Measurements from ENCODE around the gene COQ8B.

DNA sequence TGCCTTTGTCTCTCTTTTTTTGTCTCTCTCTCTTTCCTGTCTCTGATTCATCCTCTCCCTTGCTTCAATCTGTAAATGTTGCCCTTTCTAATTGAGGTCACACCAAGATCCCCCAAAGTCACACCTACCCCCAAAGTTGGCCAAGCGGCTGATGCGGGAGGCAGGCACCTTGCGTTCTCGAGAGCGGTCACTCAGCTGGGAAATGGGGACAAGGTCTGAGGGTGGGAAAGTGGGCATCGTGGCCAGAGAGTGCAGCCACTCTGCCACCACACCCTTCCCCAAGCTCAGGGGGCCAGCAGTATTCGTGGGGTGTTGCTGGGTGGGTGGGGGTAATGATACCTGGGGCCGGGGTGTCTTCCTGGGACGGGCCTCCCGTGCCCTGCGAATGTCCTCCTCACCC lies 2.7 kb downstream of the COQ8B start:
- TF ChIP-seq, protein P1, sequence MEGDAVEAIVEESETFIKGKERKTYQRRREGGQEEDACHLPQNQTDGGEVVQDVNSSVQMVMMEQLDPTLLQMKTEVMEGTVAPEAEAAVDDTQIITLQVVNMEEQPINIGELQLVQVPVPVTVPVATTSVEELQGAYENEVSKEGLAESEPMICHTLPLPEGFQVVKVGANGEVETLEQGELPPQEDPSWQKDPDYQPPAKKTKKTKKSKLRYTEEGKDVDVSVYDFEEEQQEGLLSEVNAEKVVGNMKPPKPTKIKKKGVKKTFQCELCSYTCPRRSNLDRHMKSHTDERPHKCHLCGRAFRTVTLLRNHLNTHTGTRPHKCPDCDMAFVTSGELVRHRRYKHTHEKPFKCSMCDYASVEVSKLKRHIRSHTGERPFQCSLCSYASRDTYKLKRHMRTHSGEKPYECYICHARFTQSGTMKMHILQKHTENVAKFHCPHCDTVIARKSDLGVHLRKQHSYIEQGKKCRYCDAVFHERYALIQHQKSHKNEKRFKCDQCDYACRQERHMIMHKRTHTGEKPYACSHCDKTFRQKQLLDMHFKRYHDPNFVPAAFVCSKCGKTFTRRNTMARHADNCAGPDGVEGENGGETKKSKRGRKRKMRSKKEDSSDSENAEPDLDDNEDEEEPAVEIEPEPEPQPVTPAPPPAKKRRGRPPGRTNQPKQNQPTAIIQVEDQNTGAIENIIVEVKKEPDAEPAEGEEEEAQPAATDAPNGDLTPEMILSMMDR (IDR thresholded peaks at IDR 0.05 in 8 of 11, conservative IDR thresholded peaks at IDR 0.05 in 3 of 11) = no peak
- no peak for TF ChIP-seq POLR2AphosphoS5 (IDR thresholded peaks at IDR 0.05)
- TF ChIP-seq POLR2A (IDR thresholded peaks at IDR 0.05) = no peak
